Measurements from ENCODE around the gene OFD1.
A peak's percentile ranks its signal among the peaks of the same experiment; 100 is the strongest.

OFD1 gene

GRCh38 chrX:13719192-13719856 is 15.2 kb upstream of the OFD1 start:
- H3K9me3 ChIP-seq (ENCODE audit: control insufficient read depth, insufficient read depth, low read depth, low read length), result no peaks in the 10 kb centered on the region
- TF ChIP-seq ZNF48 (tag by site-specific recombination; IDR thresholded peaks at IDR 0.05) (no peak), KLF10 (tag by site-specific recombination; IDR thresholded peaks at IDR 0.05) (no peak), ZFHX2 (tag by site-specific recombination; conservative IDR thresholded peaks at IDR 0.05) (no peak)
- TF ChIP-seq, protein P1, sequence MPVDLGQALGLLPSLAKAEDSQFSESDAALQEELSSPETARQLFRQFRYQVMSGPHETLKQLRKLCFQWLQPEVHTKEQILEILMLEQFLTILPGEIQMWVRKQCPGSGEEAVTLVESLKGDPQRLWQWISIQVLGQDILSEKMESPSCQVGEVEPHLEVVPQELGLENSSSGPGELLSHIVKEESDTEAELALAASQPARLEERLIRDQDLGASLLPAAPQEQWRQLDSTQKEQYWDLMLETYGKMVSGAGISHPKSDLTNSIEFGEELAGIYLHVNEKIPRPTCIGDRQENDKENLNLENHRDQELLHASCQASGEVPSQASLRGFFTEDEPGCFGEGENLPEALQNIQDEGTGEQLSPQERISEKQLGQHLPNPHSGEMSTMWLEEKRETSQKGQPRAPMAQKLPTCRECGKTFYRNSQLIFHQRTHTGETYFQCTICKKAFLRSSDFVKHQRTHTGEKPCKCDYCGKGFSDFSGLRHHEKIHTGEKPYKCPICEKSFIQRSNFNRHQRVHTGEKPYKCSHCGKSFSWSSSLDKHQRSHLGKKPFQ (tag by site-specific recombination; IDR thresholded peaks at IDR 0.05), result no peak
- TF ChIP-seq, protein P2, sequence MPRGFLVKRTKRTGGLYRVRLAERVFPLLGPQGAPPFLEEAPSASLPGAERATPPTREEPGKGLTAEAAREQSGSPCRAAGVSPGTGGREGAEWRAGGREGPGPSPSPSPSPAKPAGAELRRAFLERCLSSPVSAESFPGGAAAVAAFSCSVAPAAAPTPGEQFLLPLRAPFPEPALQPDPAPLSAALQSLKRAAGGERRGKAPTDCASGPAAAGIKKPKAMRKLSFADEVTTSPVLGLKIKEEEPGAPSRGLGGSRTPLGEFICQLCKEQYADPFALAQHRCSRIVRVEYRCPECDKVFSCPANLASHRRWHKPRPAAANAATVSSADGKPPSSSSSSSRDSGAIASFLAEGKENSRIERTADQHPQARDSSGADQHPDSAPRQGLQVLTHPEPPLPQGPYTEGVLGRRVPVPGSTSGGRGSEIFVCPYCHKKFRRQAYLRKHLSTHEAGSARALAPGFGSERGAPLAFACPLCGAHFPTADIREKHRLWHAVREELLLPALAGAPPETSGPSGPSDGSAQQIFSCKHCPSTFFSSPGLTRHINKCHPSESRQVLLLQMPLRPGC (tag by site-specific recombination; IDR thresholded peaks at IDR 0.05), result no peak
- no peak overlapping the region for H3K4me3 ChIP-seq (ENCODE audit: low read depth, low read length)
- peaks cover 63 to 69% of the 10 kb centered on the region in 2 experiments for H3K36me3 ChIP-seq (ENCODE audit: control insufficient read depth in 2 of 2, insufficient read depth in 1 of 2, low read length in 2 of 2)
- peaks cover 6% of the 10 kb centered on the region; the same call in 1 of the 2 replicates for H3K4me1 ChIP-seq (ENCODE audit: control insufficient read depth, insufficient read depth, low read length)
- H3K27ac ChIP-seq (ENCODE audit: extremely low read depth, low read depth, low read length), result no peak overlapping the region
- ChIA-PET POLR2A (interaction anchor here (0.7 to 1.0 kb wide), 3 partner anchors 12 to 44 kb away, joined by 3 read pairs; no protein-coding TSS in a partner anchor), CTCF (interaction anchor here (0.7 to 1.1 kb wide), 3 partner anchors 12 to 312 kb away, joined by 3 to 7 read pairs (median 4); no protein-coding TSS in a partner anchor)

DNA sequence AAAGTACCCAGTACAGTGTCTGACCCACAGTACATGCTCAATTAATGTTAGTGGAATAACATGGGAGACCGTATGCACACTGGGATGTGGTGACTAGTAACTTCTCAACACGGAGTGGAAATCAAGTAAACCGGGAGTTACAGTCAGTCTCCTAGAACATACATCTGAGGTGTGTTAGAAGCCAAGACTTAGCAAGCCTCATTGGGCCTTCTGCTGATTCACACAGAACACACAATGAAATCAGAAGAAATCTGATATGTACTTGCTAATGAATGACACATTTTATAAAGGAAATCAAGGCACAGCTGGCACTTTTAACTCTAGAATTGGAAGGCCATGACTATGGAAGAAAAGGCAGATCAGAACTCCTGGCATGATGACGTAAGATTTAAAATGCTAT is 13.2 kb upstream of the OFD1 start:
- Histone ChIP-seq H3K36me3 (ENCODE audit: control insufficient read depth in 2 of 2, insufficient read depth in 1 of 2, low read length in 2 of 2) (peaks cover 45 to 49% of the 10 kb centered on the region in 2 experiments), H3K27ac (ENCODE audit: extremely low read depth, low read depth, low read length) (no peak overlapping the region), H3K4me1 (ENCODE audit: control insufficient read depth, insufficient read depth, low read length) (peaks cover 6% of the 10 kb centered on the region; the same call in 1 of the 2 replicates), H3K9me3 (ENCODE audit: control insufficient read depth, insufficient read depth, low read depth, low read length) (no peaks in the 10 kb centered on the region), H3K4me3 (ENCODE audit: low read depth, low read length) (no peak overlapping the region)
- CTCF ChIA-PET, result interaction anchor here (0.6 to 1.2 kb wide), 4 partner anchors 24 to 1553 kb away, joined by 3 to 4 read pairs (median 3); no protein-coding TSS in a partner anchor
- TF ChIP-seq ZNF664 (tag by site-specific recombination; IDR thresholded peaks at IDR 0.05) (0 out of 2 replicates have a peak, but pooled peaks have one; percentile 28), ZNF302 (tag by site-specific recombination; IDR thresholded peaks at IDR 0.05; ENCODE audit: low read depth) (no peak)
- POLR2A ChIA-PET, result interaction anchor here (0.6 to 2.9 kb wide), 6 partner anchors 13 to 52 kb away, joined by 3 to 27 read pairs (median 6); partner anchors contain the start of genes OFD1, RAB9A and TRAPPC2

- CTCF ChIA-PET, result interaction anchor here (0.6 to 1.3 kb wide), 5 partner anchors 12 to 1553 kb away, joined by 3 to 5 read pairs (median 3); partner anchors contain the start of genes OFD1 and TRAPPC2
- H3K9me3 ChIP-seq (ENCODE audit: control insufficient read depth, insufficient read depth, low read depth, low read length), result no peaks in the 10 kb centered on the region
- H3K36me3 ChIP-seq (ENCODE audit: control insufficient read depth in 2 of 2, insufficient read depth in 1 of 2, low read length in 2 of 2), result peaks cover 39 to 46% of the 10 kb centered on the region in 2 experiments
- peaks cover 6% of the 10 kb centered on the region; the same call in 1 of the 2 replicates for H3K4me1 ChIP-seq (ENCODE audit: control insufficient read depth, insufficient read depth, low read length)
- POLR2A ChIA-PET, result interaction anchor here (0.5 to 2.9 kb wide), 8 partner anchors 11 to 52 kb away, joined by 3 to 27 read pairs (median 4); partner anchors contain the start of genes OFD1, RAB9A and TRAPPC2
- no peak overlapping the region for H3K27ac ChIP-seq (ENCODE audit: extremely low read depth, low read depth, low read length)
- H3K4me3 ChIP-seq (ENCODE audit: low read depth, low read length), result no peak overlapping the region
- no peak for TF ChIP-seq MYNN (tag by site-specific recombination; IDR thresholded peaks at IDR 0.05; ENCODE audit: borderline replicate concordance)
- no peak for TF ChIP-seq ZNF133 (tag by site-specific recombination; IDR thresholded peaks at IDR 0.05)
- TF ChIP-seq ZXDB (tag by site-specific recombination; IDR thresholded peaks at IDR 0.05), result peak; percentile 61; the same call in 1 of the 2 replicates
- TF ChIP-seq IKZF3 (tag by site-specific recombination; IDR thresholded peaks at IDR 0.05), result 0 out of 2 replicates have a peak, but pooled peaks have one; percentile 15
- TF ChIP-seq, protein P2 (tag by site-specific recombination; IDR thresholded peaks at IDR 0.05), result peak; percentile 14; the same call in 1 of the 2 replicates
- no peak for TF ChIP-seq ZNF768 (tag by site-specific recombination; IDR thresholded peaks at IDR 0.05)
- peak; percentile 97; the same call in 1 of the 2 replicates for TF ChIP-seq ZNF362 (tag by site-specific recombination; IDR thresholded peaks at IDR 0.05)
- peak; percentile 58; the same call in 1 of the 2 replicates for TF ChIP-seq PRDM1 (tag by site-specific recombination; IDR thresholded peaks at IDR 0.05)
- TF ChIP-seq SCRT1 (tag by site-specific recombination; IDR thresholded peaks at IDR 0.05; ENCODE audit: borderline replicate concordance), result peak; percentile 16; the same call in 1 of the 2 replicates
- TF ChIP-seq ZNF423 (tag by site-specific recombination; IDR thresholded peaks at IDR 0.05), result no peak
- TF ChIP-seq GLI2 (tag by site-specific recombination; IDR thresholded peaks at IDR 0.05; ENCODE audit: borderline replicate concordance, low read depth), result no peak
- no peak for TF ChIP-seq PBX3 (CRISPR knock-in tag; IDR thresholded peaks at IDR 0.05)
Observed at GRCh38 chrX:13721819-13722519, 12.6 kb upstream of the OFD1 start.
